HFF-Myc (cell line): ENCODE data around the gene EXD3.
A peak's percentile ranks its signal among the peaks of the same experiment; 100 is the strongest.

Experiments
- DNase-seq: peaks from one replicate; pipeline ENCODE4 v3.0.0-alpha.2; 2011; ENCODE audit warnings: low read depth; ENCODE audit errors: extremely low read depth
- H3K4me3 ChIP-seq: replicated peaks from 2 replicates; pipeline ENCODE4 v1.5.1; 2011; ENCODE audit warnings: low read depth, mild to moderate bottlenecking, control low read depth, low read length
- TF ChIP-seq, protein P1 (sequence below): IDR thresholded peaks from 2 replicates; pipeline ENCODE4 v1.5.1; 2012; ENCODE audit warnings: mild to moderate bottlenecking, low read depth, low read length, control low read depth; ENCODE audit errors: missing control alignments

The EXD3 gene

DNA sequence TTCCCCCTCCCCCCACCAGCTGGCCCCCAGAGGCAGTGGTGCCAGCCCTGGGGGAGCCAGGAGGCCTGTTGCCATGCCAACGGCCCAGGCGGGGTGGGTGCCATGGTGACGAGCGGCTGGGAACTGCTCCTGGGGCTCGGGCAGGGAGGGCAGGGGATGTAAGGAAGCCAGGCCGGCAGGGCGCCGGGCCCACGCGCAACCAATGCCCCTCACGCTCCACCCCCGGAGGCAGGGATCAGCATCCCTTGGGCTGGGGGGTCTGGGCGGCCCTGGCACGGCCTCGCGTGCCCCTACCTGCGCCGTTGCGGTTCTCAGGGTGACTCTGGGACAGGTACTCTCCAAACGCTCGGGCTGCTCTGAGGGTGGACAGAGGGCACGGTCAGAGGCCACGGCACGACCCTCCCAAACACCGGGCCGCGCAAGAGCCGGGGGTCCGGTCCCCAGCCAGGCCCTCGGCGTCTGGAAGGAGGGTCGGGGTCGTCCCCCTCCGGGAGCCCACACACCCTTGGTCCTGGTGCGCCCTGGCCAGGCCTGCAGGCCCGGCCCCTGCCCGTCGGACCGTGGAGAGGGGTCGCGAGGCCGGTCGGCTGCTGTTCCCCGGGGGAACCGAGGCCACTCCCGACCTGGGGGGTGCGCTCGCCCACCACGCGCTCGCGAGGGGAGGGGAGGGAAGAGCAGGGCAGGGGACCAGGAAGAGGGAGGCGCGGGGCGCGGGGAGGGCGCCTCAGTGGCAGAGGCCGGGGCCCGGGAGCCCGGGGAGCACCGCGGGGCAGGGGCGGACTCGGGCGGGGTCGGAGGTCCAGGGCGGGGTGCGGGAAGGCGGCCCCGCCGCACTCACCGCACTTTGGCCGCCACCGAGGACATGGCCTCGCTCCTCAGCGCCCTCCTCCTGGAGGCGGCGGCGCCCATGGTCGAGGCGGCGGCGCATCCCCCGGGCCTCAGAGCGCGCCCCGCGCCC is 35.5 kb upstream of the EXD3 start:
- H3K4me3 ChIP-seq = peak overlapping the region; percentile 82
- no peak for DNase-seq
- TF ChIP-seq, protein P1, sequence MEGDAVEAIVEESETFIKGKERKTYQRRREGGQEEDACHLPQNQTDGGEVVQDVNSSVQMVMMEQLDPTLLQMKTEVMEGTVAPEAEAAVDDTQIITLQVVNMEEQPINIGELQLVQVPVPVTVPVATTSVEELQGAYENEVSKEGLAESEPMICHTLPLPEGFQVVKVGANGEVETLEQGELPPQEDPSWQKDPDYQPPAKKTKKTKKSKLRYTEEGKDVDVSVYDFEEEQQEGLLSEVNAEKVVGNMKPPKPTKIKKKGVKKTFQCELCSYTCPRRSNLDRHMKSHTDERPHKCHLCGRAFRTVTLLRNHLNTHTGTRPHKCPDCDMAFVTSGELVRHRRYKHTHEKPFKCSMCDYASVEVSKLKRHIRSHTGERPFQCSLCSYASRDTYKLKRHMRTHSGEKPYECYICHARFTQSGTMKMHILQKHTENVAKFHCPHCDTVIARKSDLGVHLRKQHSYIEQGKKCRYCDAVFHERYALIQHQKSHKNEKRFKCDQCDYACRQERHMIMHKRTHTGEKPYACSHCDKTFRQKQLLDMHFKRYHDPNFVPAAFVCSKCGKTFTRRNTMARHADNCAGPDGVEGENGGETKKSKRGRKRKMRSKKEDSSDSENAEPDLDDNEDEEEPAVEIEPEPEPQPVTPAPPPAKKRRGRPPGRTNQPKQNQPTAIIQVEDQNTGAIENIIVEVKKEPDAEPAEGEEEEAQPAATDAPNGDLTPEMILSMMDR = no peak

DNA sequence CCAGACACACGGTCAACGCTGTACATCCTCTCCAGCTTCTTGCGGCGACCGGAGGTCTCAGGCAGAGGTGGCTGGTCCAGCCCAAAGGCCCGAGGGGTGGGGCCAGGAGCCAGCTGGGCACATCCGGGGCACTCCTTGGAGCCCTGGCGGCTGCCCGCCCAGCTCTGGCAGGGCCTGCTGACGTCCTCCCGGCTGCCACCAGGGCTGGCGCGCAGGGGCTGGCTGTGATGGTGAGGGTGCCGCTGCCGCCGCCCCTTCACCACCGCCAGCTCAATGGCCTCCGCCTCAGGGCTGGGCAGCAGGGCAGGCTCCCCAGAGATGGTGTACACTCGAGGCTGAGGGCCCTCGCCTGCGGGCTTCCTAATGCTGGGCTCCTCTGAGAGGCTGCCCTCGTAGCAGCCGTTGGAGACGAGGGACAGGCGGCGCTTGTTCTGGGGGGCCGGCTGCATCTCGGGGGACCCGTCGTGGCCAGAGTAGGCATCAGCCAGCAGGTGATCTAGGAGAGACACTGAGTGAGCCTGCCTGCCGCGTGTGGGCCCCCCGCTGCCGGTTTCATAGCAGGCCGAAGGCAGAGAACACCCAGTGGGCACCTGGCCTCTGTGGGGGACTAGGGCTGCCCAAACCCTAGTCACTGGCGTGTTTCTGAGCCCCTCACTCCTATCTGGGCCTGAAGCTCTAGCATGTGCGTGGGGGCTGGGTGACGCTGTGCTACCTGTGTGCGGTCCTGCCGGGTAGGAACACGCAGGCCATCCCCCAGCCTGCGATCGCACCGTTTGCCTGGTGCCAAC is 34.6 kb upstream of the EXD3 start:
- H3K4me3 ChIP-seq = peak overlapping the region; percentile 82
- TF ChIP-seq, protein P1 = no peak
- no peak for DNase-seq

DNA sequence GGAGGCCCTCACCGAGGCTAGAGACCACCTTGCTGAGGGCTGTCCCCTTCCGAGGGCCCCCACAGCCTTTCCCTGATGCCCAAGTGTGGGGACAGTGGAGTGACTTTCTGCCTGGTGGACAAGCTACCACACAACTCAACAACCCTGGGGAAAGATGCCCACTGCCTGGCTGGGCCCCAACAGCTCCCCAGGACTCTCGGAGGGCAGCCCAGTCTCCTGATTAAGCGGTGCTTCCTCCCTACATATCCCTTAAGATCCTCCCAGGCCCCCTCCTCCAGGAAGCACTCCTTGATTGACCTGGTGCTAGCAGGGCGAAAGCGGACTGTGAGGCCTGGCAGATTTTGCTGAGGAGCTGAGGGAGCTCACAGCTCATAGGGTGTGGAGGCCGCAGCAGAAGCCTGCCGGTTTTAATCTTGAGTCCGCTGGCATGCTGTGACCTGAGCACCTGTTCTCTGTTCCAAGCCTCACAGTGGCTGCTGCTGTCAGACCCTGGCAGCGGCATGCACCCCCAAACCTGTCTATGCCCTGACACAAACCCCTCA is 34.0 kb upstream of the EXD3 start:
- DNase-seq = no peak
- H3K4me3 ChIP-seq = peak overlapping the region; percentile 82
- TF ChIP-seq, protein P1 = no peak

DNA sequence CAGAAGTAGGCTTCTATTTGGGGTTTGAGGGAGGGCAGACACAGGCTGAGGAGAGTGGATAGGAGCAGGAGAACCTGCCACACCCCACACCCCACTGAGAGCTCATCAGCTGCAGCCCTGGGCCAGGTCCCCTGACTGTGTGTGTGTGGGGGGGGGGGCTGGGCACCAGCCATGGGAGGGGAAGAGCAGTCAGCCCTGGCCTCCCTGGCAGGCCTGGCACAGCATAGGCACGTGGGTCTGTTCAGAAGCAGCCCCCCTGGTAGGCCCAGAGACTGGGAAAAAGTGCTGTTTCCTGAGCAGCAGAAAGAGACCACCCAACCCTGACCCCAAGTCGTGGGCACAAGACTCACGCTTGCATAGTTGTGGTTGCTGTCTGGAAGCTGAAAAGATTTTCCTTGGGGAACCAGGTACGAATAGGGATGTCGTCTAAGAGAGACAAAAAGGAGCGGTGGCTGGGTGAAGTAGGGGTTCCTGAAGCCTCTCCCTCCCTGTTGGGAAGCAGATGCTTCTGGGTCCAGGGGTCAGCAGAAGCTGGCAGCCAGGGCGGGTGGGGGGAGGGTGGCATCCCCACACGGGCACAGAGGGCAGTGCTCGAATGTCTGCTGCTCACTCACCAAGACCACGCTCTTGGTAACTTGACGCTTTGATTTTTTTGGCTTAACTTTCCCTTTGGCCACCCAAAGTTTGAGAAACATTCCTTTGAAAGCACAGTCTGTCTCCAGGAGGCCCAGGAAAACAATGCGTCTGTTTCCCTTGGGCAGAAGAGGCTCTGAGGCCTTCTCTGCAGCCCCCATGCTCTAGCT is 33.3 kb upstream of the EXD3 start:
- H3K4me3 ChIP-seq = peak overlapping the region; percentile 82; the same call in 1 of the 2 replicates
- TF ChIP-seq, protein P1 = no peak
- DNase-seq = no peak

DNA sequence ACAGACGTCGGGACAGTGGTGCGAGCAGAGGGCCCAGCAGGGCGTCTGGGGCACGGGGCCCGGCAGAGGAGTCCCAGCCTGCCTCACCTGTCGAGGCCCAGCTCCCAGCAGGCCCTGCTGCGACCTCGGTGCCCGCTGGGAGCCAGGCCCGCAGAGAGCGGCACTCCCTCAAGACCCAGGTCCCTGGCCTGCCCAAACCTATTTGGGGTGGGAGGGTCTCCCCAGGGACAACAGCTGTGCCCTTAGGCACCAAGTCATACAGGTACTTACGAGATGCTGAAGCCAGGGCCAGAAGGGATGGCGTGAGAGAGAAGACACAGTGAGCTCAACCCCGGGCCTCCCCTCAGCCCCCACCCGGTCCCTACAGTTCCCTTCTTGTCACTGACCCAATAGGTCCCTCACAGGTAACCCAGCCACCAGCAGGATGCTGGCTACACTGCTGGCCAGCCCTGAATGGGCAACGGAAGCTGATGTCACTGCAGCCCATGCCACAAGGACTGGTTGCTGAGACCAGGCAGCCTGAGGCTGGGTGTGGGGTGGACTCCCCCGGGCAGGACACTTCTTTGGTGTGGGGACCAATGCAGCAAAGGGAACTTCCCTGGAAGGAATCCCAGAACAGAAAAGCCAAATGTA is 32.5 kb upstream of the EXD3 start:
- H3K4me3 ChIP-seq = no peak overlapping the region
- TF ChIP-seq, protein P1 = no peak
- DNase-seq = no peak
